Muscle of back (tissue), 13 donors: ENCODE measurements around the gene BEX3. TPM values are rescaled to one million over a fixed set of nuclear protein-coding genes. Genes with fewer than 3 reads are reported as not detected.
"Not testable (repeated sequence)": the region's sequence is repeated elsewhere in the genome, so short reads cannot be mapped to it uniquely, and the experiment has no call there.

Experiments used
- DNase-seq, 3 donors: peaks; one replicate each; pipeline versions ENCODE4 v3.0.0 to v3.0.0-alpha.2; 2013
- long read RNA-seq, 9 donors: transcript quantifications; one replicate each; lab custom pipeline, GENCODE V29; 2026
- polyA plus RNA-seq, 10 donors: library from polyadenylated mRNA; unstranded; fragments of 120-200 nt; gene quantifications; one replicate each; pipeline ENCODE4 v1.2.1, GENCODE V29; 2013; ENCODE audit not compliant: insufficient read length in 10 of 10

Gene BEX3
- 100 to 1,000 TPM; 117 to 242 (median 160) TPM for polyA plus RNA-seq
- long read RNA-seq, donor 1, transcript BEX3-201 (3 exons, 921 nt), result major isoform, 93 of 126 reads
- long read RNA-seq, donor 1, transcript BEX3-202 (2 exons, 753 nt), result minor isoform, 7 of 126 reads
- long read RNA-seq, donor 1, transcript BEX3-204 (3 exons, 913 nt), result minor isoform, 15 of 126 reads
- long read RNA-seq, donor 1, partial matches to known transcripts, result 0 of 126 reads
- long read RNA-seq, donor 1, other reads (novel, unspliced or antisense), result 11 of 126 reads
- long read RNA-seq, donor 2, transcript BEX3-204 (3 exons, 913 nt), result minor isoform, 16 of 105 reads
- long read RNA-seq, donor 2, transcript BEX3-201 (3 exons, 921 nt), result major isoform, 78 of 105 reads
- long read RNA-seq, donor 2, partial matches to known transcripts, result 0 of 105 reads
- long read RNA-seq, donor 2, other reads (novel, unspliced or antisense), result 7 of 105 reads
- long read RNA-seq, donor 3, result 0 reads
- long read RNA-seq, donor 4, transcript BEX3-201 (3 exons, 921 nt), result major isoform, 80 of 103 reads
- long read RNA-seq, donor 4, transcript BEX3-204 (3 exons, 913 nt), result minor isoform, 17 of 103 reads
- long read RNA-seq, donor 4, transcript BEX3-202 (2 exons, 753 nt), result minor isoform, 6 of 103 reads
- long read RNA-seq, donor 4, partial matches to known transcripts, result 0 of 103 reads
- long read RNA-seq, donor 4, other reads (novel, unspliced or antisense), result 0 of 103 reads
- long read RNA-seq, donor 5, transcript BEX3-201 (3 exons, 921 nt), result major isoform, 136 of 176 reads
- long read RNA-seq, donor 5, transcript BEX3-204 (3 exons, 913 nt), result minor isoform, 25 of 176 reads
- long read RNA-seq, donor 5, partial matches to known transcripts, result 0 of 176 reads
- long read RNA-seq, donor 5, other reads (novel, unspliced or antisense), result 11 of 176 reads
- long read RNA-seq, donor 6, transcript BEX3-201 (3 exons, 921 nt), result major isoform, 82 of 119 reads
- long read RNA-seq, donor 6, transcript BEX3-204 (3 exons, 913 nt), result minor isoform, 19 of 119 reads
- long read RNA-seq, donor 6, transcript BEX3-202 (2 exons, 753 nt), result minor isoform, 8 of 119 reads
- long read RNA-seq, donor 6, partial matches to known transcripts, result 0 of 119 reads
- long read RNA-seq, donor 6, other reads (novel, unspliced or antisense), result 10 of 119 reads
- long read RNA-seq, donor 7, transcript BEX3-201 (3 exons, 921 nt), result major isoform, 87 of 122 reads
- long read RNA-seq, donor 7, transcript BEX3-204 (3 exons, 913 nt), result minor isoform, 24 of 122 reads
- long read RNA-seq, donor 7, partial matches to known transcripts, result 0 of 122 reads
- long read RNA-seq, donor 7, other reads (novel, unspliced or antisense), result 10 of 122 reads
- long read RNA-seq, donor 8, transcript BEX3-204 (3 exons, 913 nt), result minor isoform, 33 of 162 reads
- long read RNA-seq, donor 8, transcript BEX3-201 (3 exons, 921 nt), result major isoform, 85 of 162 reads
- long read RNA-seq, donor 8, partial matches to known transcripts, result 34 of 162 reads
- long read RNA-seq, donor 8, other reads (novel, unspliced or antisense), result 7 of 162 reads
- long read RNA-seq, donor 9, transcript BEX3-201 (3 exons, 921 nt), result major isoform, 11 of 15 reads
- long read RNA-seq, donor 9, partial matches to known transcripts, result 0 of 15 reads
- long read RNA-seq, donor 9, other reads (novel, unspliced or antisense), result 0 of 15 reads

GRCh38 chrX:103376118-103376978 lies at the start of gene BEX3:
TSS of gene BEX3 (plus strand) at chrX:103376538. CDS start at chrX:103377522, 984 bp downstream.
- DNase-seq, result peak; percentile 38 to 86 (median 59)

GRCh38 chrX:103329991-103330390 lies 46.3 kb upstream of the BEX3 start, which contains the start of gene TCEAL7:
TSS of gene TCEAL7 (plus strand) at chrX:103330239. CDS start at chrX:103331404, 1,165 bp downstream.
- peak; percentile 75 to 92 (median 83) for DNase-seq

- peak; percentile 12 to 82 (median 37) for DNase-seq
Observed at GRCh38 chrX:103330681-103331288, 45.6 kb upstream of the BEX3 start.

GRCh38 chrX:103338663-103339062 lies 37.7 kb upstream of the BEX3 start:
- DNase-seq, result no peak

- DNase-seq, result peak; percentile 11 to 60 (median 41)
Observed at GRCh38 chrX:103343105-103343504, 33.2 kb upstream of the BEX3 start.

- DNase-seq, result no peak
Observed at GRCh38 chrX:103344606-103345005, 31.7 kb upstream of the BEX3 start.

- DNase-seq, result no peak
Observed at GRCh38 chrX:103347682-103348397, 28.5 kb upstream of the BEX3 start.

GRCh38 chrX:103356130-103356798 lies 20.1 kb upstream of the BEX3 start, which contains the start of gene TCEAL9:
TSS of gene TCEAL9 (plus strand) at chrX:103356506. CDS start at chrX:103357685, 1,179 bp downstream.
- peak; percentile 82 to 92 (median 87) for DNase-seq

- DNase-seq, result peak in 2 of 3 donors; percentile 47 to 74
Observed at GRCh38 chrX:103356858-103357257, 19.5 kb upstream of the BEX3 start.

- no peak for DNase-seq
Observed at GRCh38 chrX:103357871-103358270, 18.5 kb upstream of the BEX3 start.

GRCh38 chrX:103359605-103360004 lies 16.7 kb upstream of the BEX3 start:
- DNase-seq, result not testable (repeated sequence)

- no peak for DNase-seq
Observed at GRCh38 chrX:103360092-103360491, 16.2 kb upstream of the BEX3 start.

- DNase-seq, result no peak
Observed at GRCh38 chrX:103360916-103361315, 15.4 kb upstream of the BEX3 start.

GRCh38 chrX:103361798-103362197 lies 14.5 kb upstream of the BEX3 start:
- no peak for DNase-seq

- no peak for DNase-seq
Observed at GRCh38 chrX:103362474-103362873, 13.9 kb upstream of the BEX3 start.

GRCh38 chrX:103363046-103363445 lies 13.3 kb upstream of the BEX3 start:
- no peak for DNase-seq

- DNase-seq, result no peak
Observed at GRCh38 chrX:103367502-103367901, 8.8 kb upstream of the BEX3 start.

- no peak for DNase-seq
Observed at GRCh38 chrX:103369479-103369878, 6.9 kb upstream of the BEX3 start.
